ENCODE results near the gene LAMC3.

Gene LAMC3

DNA sequence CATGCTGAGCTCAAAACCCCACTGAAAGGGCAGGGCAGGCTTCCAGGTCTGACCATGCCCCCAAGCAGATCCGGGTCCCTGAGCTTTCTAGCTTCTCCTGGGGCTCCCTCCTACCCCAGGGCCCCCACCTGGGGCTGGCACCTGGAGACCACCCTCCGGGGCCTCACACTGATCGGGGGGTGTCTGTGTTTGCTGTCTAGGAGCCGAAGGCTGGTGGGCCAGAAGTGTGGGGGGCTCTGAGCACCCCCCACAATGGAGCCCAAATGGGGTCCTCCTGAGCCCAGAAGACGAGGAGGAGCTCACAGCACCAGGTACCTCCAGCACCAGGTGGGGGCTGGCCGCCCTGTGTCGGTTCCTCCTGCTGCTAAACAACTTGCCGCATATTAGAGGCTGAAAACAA, 39.8 kb downstream of the LAMC3 start:
- DNase-seq = no peak

- DNase-seq = no peak
Measured at GRCh38 chr9:131049829-131050715, 41.1 kb downstream of the LAMC3 start.

- no peak for DNase-seq
Measured at GRCh38 chr9:131050831-131051230, 41.9 kb downstream of the LAMC3 start.

GRCh38 chr9:131051592-131052517, 42.9 kb downstream of the LAMC3 start:
- DNase-seq = no peak

GRCh38 chr9:131053896-131054295, 44.9 kb downstream of the LAMC3 start:
- DNase-seq = no peak

DNA sequence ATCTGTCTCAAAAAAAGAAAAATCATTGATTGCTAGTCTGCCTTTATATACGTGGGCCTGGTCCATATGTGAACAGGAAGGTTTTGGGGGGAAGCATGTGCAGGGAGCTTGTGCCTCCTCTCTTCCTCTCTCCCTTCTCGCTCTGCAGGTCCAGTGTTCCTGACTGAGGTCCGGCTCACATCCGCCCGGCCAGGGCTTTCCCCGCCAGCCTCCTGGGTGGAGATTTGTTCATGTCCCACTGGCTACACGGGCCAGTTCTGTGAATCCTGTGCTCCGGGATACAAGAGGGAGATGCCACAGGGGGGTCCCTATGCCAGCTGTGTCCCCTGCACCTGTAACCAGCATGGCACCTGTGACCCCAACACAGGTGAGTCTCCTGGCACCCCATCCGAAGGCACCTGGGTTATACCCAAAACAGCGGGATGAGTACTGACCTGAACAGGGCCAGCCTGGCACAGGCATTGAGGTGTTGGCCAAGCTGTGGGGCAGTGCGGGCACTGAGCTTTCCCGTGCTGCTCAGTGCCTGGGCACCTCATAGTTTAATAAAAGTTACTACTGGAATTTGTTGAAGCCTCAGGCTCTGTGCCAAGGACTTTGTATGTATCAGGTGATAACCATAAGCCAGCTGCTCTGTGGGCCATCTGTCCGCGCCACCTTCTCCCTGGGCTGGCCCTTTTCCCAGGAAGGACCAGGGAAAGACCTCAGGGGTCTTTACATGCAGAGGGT, 48.0 kb downstream of the LAMC3 start:
- no peak for DNase-seq

GRCh38 chr9:131060900-131061630, 52.1 kb downstream of the LAMC3 start:
- DNase-seq = no peak

GRCh38 chr9:131062969-131063368, 54.0 kb downstream of the LAMC3 start:
- DNase-seq = no peak

GRCh38 chr9:131065599-131065998, 56.6 kb downstream of the LAMC3 start:
- DNase-seq = no peak

DNA sequence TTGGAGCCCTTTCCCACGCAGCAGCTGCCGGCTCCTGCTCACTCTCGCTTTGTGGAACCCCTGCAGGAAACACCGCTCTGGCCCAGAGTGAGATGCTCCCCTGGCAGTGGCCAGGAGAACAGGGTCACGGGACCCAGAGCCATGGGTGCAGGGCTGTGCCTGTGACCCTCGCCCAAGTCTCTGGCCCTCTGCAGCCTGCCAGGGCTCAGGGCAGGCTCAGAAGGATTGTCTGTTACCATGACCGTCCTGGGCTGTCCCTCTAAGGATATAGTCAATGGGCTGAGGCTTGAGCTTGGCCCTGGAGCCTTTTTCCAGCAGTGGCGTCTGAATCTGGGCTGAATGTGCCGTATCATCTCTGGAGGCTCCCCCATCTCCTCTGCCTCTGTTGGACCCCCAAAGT, 58.7 kb downstream of the LAMC3 start:
- DNase-seq = no peak

- DNase-seq = no peak
Measured at GRCh38 chr9:131068076-131068816, 59.3 kb downstream of the LAMC3 start.

- DNase-seq = no peak
Measured at GRCh38 chr9:131069699-131070098, 60.7 kb downstream of the LAMC3 start.

GRCh38 chr9:131072107-131072870, 63.3 kb downstream of the LAMC3 start:
- no peak for DNase-seq

- no peak for DNase-seq
Measured at GRCh38 chr9:131072871-131073237, 63.9 kb downstream of the LAMC3 start.

GRCh38 chr9:131076347-131077195, 67.6 kb downstream of the LAMC3 start:
- no peak for DNase-seq

GRCh38 chr9:131078427-131079366, 69.7 kb downstream of the LAMC3 start:
- no peak for DNase-seq

DNA sequence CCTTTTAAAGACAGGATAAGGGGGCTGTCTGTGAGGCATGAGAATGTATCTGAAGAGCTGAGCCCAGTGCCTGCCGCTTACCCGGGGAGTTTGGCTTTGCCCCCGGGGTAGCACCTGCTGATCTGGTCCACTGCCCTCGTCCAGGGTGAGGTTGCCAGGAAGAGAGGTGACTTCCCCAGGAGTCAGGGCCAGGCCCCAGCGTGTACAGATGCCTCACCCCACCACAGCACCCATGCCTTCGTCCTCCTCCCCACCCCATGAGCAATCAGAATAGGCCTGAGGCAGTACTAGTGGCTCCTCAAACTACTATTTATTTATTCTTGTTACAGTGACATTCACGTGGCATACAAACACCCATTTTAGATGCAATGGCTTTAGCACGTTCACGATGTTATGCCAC, 71.6 kb downstream of the LAMC3 start:
- no peak for DNase-seq

DNA sequence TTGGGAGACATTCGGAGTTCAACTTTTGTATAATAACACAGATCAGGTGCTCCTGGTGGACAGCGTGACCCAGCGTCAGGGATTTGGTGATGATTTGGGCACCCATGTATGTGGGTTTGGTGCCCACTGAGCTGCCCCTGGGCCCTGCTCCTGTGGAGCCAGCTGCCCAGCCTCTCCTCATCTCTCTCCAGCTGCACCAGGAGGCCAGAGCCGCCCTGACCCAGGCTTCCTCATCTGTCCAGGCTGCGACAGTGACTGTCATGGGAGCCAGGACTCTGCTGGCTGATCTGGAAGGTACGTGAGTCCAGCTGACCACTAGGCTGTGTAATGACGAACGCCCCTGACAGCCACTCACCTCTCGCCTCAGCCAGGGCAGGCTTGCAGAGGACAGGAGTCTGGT, 72.9 kb downstream of the LAMC3 start:
- DNase-seq = no peak

Data from right forelimb (tissue), 1 donor.